NOMO-1 treated with dmso at 0.1 percent for 144 hours (cell line): Measurements from ENCODE around the gene FNBP1.

Experiments
- DNase-seq: peaks from one replicate; lab custom pipeline; 2025; ENCODE audit not compliant: unreplicated experiment; lab: John Stamatoyannopoulos, UW

The FNBP1 gene

DNA sequence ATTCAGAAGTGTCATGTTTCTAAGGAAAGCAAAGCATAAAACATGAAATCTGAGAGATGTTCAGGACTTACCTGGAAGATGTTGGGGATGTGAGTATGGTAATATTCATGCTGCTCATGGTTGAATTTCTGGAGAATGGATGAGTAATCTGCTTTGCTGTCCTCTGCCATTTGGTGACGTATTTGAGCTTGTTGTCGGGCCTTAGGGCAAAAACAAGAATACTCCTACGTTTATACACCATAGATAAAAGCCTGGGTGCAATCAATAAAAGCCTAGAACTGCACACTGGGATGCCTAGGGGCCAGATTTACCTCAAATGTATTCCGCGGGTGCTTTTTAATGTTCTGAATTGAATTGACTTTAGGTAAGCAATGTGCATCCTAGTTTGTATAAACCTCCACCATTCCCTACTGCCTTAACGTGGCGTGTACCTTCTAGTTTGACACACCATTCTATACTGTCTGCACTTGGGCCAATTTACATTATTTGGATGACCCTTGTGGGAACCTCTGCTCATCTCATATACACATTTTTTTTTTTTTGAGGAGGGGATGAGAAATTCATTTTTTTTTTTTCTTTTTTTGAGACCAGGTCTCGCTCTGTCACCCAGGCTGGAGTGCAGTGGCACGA, 113.4 kb downstream of the FNBP1 start:
- no peak for DNase-seq

- DNase-seq, result no peak
These were observed 119.4 kb downstream of the FNBP1 start for GRCh38 chr9:129923589-129923988.

- DNase-seq, result no peak
These were observed 121.1 kb downstream of the FNBP1 start for GRCh38 chr9:129921905-129922304.

DNA sequence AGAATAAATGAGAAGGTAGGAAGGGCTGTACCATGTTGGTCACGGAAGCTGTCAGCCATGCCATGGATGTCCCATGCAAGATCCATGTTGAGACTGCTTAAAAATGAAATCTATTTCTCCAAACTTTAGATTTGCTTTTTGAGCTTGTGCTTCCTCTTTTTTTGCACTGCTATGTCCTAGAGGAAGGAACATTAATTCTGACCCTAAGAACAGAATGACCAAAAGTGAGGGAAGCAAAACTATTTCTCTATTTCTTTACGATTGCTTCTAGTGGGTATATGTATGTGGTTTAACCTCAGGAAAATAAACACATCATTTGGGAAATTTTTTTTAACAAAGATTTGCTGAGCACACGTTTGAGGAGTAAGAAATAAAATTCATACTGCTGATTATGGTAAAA, 123.1 kb downstream of the FNBP1 start:
- peak; percentile 43 for DNase-seq

GRCh38 chr9:129919277-129919676, 123.7 kb downstream of the FNBP1 start:
- DNase-seq, result no peak

GRCh38 chr9:129918296-129918950, 124.6 kb downstream of the FNBP1 start:
- DNase-seq, result no peak

GRCh38 chr9:129916707-129917106, 126.3 kb downstream of the FNBP1 start:
- DNase-seq, result no peak

DNA sequence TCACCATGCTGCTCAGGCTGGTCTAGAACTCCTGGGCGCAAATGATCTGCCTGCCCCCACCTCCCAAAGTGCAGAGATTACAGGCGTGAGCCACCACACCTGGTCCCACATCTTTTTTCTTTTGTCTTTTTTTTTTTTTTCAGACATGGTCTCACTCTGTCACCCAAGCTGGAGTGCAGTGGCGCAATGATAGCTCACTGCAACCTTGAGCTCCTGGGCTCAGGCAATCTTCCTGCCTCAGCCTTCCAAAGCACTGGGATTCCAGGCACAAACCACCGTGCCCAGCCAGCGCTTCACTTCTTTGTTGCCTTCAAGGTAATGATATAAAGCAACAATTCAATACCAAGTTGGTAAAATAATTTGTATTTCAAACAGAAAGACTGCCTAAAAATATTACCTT, 128.9 kb downstream of the FNBP1 start:
- DNase-seq, result no peak

DNA sequence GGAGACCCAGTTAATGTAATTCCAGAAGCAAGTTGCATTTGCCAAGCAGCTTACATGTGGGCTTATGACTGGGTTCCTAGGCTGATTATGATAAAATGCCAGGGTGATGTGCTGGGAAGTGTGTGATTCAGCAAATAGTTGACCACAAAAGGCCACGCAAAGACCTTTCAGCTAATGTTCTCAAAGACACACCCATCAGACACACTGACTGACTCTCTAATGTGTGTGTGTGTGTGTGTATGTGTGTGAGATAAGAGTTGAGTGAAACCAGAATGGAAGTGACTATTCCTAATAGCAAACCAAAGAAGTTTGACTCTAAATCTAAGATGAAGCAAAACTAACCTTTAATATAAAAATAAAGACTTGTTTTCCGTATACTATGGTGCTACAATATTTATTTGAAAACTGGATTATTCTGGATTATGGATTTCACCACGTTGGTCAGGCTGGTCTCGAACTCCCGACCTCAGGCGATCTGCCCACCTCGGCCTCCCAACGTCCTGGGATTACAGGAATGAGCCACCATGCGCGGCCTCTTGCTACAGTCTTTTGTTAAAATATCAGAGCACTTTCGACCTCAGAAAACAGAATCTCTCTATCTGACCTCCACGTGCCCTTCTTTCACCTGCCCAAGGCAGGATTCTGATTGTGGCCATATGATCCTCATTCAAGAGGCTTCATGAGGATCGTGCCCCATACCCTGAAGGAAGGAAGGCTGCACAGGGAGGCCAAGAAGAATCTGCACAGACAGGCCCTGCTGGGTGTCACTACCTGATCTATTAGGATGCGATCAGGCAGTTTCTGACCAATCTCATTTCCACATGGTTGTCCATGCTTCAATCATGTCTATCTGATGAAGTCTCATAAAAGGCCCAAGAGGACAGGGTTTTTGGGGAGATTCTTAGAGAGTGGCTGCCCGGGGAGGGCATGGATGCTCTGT, 132.1 kb downstream of the FNBP1 start:
- DNase-seq, result no peak

DNA sequence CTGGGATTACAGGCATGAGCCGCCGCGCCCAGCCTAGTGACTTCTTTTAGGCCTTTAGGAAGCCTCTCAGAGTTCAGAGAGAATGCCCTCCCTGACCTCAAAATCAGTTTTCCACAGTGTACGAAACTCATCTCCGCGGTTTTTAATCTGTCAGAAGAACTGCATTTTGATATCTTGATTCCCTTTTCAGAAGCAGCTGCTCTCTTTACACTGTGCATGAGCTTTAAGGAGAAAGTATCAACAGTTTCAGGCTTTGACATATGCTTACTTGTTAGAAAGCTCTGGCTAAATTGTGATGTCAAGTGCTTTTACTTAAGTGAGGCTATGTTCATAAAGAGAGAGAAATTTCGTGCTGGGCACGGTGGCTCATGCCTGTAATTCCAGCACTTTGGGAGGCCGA, 133.1 kb downstream of the FNBP1 start:
- DNase-seq, result no peak

GRCh38 chr9:129908906-129909305, 134.1 kb downstream of the FNBP1 start:
- DNase-seq, result no peak

- no peak for DNase-seq
These were observed 135.8 kb downstream of the FNBP1 start for GRCh38 chr9:129907201-129907600.

- no peak for DNase-seq
These were observed 136.7 kb downstream of the FNBP1 start for GRCh38 chr9:129906298-129906697.

- DNase-seq, result no peak
These were observed 138.3 kb downstream of the FNBP1 start for GRCh38 chr9:129904734-129905133.

DNA sequence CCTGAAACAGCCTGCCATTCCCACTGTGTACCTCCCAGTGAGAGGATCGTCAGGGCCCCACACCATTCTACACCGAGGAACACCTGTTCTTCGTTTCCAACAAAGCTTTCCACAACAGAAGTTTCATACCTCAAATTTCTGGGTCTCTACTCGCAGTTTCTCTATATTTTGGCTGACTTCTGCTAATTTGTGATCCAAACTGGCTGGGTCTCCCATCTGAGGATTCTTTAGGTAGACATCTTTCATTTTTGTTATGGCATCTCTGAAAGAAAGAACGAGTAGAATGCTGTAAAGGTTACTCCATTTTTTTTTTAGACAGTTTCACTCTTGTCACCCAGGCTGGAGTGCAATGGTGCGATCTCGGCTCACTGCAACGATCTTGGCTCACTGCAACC, 140.3 kb downstream of the FNBP1 start:
- DNase-seq, result no peak

GRCh38 chr9:129901993-129902739, 140.8 kb downstream of the FNBP1 start:
- no peak for DNase-seq

- no peak for DNase-seq
These were observed 142.5 kb downstream of the FNBP1 start for GRCh38 chr9:129900263-129901027.

DNA sequence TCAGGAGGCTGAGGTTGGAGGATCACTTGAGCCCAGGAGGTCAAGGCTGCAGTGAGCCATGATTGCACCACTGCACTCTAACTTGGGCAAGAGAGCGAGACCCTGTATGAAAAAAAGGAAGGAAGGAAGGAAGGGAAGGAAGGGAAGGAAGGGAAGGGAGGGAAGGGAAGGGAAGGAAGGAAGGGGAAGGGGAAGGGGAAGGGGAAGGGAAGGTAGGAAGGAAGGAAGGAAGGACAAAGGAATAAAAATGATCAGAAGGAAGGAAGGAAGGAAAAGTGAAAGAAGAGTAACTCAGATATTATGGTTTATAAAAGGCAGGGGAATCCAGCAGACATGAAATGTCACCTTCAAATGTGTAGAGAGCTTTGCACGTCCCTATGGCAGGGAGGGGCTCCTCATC, 143.4 kb downstream of the FNBP1 start:
- DNase-seq, result no peak

DNA sequence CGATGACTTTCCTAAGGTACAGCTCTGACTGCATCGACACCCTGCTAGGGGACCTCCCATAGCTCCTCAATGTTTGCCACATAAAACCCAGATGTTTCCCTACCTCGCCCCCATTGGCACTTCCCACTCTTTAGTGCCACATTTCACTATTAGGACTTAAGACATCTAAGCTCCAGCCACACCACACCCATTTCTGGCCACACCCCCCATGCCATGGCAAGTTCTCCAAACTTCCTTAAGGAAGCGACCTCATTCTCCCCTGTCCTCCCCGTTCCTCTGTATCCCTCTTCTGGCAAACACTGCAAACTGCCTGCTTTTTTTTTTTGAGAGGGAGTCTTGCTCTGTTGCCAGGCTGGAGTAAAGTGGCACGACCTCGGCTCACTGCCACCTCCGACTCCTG, 144.8 kb downstream of the FNBP1 start:
- DNase-seq, result no peak

DNA sequence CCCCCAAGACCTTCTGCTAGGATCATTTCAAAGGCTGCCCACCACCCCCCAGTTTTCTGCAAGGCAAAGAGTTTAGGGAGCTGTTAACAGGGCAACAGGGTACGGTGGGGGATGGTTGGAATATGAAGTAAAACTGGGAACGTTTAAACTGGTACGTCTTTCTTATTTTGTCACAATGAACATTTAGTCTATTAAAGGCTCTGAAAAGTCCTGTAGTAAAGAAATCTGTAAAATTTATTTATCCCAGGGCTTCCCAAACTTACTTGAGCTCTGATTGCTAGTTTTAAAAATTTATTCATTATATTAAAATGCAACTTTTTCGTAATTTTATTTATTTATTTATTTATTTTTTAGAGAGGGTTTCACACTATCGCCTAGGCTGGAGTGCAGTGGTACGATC, 145.7 kb downstream of the FNBP1 start:
- DNase-seq, result no peak
